Nucleus accumbens (tissue), 56 donors: ENCODE results near the gene TLL2.
"Not testable (repeated sequence)": the region's sequence is repeated elsewhere in the genome, so short reads cannot be mapped to it uniquely, and the experiment has no call there.

Experiments used
- DNase-seq, 56 donors: peaks; one replicate each; lab custom pipeline; 2025; lab: John Stamatoyannopoulos, UW

Gene TLL2

DNA sequence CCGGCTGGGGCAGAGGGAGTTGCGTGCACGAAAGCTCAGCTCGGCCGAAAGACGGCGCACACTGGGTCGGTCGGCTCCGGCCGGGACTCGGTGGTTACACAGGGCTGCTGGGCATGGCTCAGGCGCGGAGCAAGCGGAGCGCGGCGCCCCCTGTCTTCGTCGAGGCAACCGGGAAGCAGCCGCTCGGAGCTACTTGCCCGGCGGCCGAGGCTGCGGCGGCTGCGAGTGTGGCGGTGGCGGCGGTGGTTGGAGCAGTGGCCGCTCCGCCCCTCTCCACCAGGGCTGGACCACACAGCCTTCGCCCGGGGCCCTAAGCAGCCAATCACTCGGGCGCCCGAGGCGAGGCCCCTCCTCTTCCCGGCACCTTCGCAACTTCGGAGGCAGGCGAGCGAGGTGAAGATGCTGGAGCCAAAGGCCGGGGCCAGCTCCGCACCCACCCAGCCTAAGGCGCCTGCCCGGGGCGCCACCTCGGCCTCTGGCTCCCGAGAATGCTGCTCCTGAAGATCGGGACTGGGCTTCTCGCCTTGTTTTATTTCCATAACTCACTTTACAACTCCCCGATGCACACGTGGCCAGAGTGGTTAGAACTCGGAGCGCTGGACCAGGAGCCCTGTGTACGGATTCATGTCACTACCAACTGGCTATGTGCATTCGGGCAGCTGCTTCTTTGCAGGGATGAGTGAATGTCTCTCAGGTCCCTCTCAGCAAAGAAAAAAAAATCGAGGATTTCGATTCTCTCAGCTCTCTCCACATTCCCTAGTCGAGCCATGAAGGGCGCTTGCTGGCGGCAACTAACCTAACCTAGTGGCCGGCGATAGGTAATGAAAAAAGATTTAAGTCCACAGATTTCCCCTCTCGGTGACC is at the start of gene TLL2:
TSS of gene TLL2 (minus strand) at position 229 of the 864 bp plus-strand sequence. CDS start 241 bp downstream, outside the sequence.
- DNase-seq = peak in 55 of 56 donors; percentile 28 to 93 (median 79)

DNA sequence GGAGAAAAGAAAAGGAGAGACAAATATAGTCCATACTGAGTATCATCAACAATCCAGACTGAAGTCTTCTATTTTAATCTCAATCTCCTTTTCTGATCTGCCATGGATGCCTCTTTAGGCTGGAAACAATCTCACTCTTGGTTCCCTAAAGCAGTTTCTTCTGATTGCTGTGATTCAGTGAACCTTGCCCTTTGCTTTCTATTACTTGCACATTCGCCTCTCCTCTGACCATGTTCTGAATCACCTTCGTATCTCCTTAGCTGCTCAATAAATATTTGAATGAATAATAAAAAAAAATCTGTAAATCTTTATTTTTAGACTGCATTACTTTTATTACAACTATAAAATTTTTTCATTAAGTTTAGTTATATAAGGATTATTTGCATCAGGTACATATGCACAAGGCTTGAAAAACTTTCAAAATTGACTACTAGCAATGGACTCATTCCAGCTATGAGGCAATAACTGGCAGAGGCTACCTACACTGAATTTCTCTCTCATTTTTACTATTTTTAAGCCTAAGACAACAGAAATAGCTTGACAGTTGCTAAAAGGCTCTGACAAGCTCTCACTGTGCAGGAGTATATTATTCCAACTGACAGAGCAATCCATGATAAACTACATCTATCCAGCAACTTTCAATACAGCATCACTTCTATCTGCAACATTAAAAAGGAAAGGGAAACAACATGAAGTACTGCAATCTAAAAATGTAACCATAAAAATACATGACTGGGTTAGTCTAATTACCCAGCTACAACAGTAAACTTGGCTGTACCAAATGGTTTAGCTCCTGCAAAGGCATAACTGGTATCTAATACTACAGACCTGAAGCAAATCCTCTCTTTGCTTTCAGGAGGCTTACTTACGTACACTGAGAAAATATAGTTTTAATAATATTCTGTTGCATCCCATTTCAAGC is 47.5 kb upstream of the TLL2 start:
- no peak for DNase-seq

DNA sequence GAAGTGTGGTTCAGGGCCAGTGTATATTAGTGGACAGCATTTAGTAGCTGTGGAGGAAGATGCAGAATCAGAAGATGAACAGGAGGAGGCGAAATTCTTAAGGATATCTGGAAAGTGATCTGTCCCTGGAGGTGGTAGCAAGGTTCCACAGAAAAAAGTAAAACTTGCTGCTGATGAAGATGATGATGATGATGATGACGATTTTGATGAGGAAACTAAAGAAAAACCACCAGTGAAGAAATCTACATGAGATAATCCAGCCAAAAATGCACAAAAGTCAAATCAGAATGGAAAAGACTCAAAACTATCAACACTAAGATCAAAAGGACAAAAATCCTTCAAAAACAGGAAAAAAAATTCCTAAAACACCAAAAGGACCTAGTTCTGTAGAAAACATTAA is 46.8 kb upstream of the TLL2 start:
- no peak for DNase-seq

DNA sequence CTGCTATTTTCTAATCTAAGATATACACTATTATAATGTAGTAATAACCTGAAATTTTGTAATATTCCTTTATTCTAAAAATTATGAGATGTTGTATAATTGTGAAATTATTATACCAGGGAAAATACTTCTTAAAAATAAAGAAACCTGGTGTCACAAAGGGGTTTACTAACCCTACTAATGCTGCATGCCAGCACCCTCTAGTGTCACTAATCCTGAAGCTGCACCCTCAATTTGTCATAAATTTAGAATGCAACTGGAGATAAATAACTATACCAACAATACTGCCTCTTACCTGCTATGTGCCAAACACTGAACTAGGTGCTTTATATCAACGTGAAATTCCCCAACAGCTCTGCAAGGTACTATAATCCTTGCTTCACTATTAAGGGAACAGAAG is 42.3 kb upstream of the TLL2 start:
- DNase-seq = peak in 9 of 56 donors; percentile 3 to 27 (median 7)

DNA sequence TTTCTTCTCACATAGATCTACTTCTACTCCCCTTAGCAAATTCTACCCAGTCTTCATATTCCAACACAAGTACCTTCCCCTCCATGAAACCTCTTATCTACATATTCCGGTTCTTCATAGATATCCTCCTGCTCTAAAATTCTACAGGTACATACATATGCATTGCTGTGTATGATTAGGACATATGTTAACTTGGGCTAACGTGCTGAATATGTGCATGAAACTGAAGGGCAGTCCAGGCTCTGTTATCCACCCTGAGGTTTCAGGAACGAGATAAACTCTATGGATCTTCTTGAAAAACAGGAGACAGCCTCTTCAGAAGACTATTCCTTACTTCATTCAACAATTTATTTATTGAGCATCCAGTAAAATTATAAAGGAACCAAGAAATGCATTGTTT is 41.6 kb upstream of the TLL2 start:
- no peak for DNase-seq

DNA sequence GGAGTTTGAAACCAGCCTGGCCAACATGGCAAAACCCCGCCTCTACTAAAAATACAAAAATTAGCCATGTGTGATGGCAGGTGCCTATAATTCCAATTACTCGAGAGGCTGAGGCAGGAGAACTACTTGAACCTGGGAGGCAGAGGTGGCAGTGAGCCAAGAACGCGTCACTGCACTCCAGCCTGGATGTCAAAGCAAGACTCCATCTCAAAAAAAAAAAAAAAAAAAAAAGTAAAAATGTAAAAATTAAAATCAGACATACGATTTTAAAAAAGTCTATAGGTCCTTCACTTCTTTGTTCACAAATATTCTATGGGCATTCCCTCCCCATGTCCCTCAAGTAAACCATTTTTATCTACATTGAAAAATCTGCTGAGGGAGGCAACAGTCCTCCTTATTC is 34.9 kb upstream of the TLL2 start:
- DNase-seq = no peak

DNA sequence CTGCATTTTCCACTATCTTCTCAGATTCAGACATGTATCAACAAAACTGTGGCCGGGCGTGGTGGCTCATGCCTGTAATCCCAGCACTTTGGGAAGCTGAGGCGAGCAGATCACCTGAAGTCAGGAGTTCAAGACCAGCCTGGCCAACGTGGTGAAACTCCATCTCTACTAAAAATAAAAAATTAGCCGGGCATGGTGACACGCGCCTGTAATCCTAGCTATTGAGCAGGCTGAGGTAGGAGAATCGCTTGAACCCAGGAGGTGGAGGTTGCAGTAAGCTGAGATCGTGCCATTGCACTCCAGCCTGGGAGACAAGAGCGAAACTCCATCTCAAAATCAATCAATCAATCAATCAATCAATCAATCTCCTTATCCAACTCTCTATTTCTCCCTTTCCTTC is 31.8 kb upstream of the TLL2 start:
- DNase-seq = not testable (repeated sequence)

DNA sequence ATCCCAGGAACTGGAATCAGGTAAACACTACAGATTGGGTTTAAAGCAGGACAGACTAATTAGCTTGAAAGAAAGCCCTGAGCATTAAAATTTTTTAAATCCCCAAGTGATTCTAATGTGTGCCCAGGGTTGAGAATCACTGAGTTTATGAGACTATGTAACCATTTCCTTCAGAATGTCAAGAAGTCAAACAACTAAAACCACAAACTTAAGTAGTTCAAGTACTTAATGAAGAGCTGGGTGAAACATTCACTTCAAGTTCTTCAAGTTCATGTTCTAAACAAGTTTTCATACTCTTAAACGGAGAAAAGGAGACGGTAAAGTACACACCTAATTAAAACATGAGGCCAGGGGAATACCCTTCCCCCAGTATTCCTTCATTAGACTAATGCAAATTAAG is 28.2 kb upstream of the TLL2 start:
- DNase-seq = no peak

DNA sequence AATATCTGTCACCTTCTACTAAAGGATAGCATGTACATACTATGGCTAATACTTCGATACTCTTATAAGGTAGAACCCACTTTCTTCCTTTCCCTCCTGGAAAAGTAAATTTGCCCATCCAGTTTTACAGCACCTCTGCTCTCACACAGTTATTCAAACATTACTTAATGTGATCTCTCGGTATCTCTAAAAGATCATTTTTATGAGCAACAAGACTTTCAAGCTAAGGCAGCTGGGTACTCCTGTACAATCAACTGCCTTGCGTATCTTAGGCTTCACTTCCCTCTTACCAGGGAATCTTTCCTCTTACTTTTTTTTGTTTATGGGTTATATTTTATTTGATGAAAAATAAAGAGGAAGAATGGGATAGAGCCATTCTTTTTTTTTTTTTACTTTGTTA is 26.5 kb upstream of the TLL2 start:
- DNase-seq = no peak

DNA sequence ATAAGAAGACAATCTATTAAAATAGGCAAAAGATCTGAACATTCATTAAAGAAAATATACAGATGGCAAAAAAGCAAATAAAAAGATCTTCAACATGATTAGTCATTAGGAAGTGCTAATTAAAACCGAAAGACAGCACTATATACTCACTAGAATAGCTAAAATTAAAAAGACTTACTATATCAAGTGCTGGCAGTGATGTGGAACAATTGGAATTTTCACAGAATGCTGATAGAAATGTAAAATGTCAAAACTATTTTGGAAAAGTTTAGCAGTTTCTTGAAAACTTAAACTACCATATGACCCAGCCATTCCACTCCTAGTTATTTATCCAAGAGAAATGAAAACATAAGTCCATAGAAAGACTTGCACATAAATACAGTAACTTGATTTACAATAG is 25.0 kb upstream of the TLL2 start:
- no peak for DNase-seq

DNA sequence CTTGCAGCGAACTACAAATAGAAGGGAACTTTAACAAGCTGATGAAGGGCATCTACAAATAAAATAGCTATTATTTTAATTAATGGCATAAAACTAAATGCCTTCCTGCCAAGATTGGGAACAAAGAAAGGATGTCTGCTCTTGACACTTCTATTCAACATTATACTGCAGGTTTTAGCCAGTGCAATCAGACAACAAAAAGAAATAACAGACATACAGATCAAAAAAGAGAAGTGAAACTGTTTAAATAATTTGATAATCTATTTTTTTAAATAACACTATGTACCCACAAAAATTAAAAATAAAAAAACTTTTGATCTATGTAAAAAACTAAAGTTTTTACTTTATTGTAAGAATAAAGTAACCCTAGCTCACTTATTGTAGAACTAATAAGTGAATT is 22.4 kb upstream of the TLL2 start:
- DNase-seq = no peak

DNA sequence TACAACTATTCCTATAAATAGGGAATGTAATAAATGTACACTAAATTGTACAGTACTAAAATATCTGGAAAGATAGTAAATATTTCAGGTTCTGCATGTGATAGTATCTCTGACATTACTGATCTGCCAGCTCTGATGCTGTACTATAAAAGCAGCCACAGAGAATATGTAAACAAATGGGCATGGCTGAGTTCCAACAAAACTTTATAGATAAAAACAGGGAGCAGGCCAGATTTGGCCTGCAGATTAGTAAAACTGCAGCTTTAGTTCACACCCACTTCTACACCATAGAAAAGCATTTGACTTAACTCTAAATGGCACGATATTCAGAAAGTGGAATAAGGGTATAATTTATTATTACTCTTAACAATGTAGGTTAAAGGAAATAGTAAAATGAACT is 18.8 kb upstream of the TLL2 start:
- DNase-seq = no peak

DNA sequence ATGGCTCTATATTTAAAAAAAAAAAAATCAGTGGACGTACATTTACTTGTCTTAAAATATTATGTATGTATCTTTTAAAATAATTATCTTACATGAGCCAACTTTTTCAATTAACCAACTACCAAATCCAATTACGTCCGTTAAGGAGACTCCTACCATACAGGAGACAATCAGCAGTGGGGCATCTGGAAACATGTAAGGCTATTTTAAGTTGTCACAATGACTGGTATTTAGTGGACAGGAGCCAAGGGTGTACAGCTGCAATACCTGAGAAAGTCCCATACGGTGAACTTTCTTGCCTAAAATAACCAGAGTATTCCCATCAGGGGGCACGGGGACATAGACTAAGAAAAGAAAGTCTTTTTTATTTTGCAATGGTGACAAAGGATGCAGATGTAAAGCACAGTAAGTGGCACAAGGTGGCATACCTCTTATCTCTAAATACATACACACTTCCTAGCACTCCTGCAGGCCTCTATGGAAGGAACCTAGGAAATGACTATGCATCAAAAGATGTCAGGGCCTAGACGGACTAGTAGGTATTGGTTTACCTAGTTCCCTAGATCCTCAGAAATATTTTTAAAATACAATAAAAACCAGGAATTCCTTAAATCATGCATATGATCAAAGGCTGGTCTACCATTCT is 16.0 kb upstream of the TLL2 start:
- DNase-seq = no peak

DNA sequence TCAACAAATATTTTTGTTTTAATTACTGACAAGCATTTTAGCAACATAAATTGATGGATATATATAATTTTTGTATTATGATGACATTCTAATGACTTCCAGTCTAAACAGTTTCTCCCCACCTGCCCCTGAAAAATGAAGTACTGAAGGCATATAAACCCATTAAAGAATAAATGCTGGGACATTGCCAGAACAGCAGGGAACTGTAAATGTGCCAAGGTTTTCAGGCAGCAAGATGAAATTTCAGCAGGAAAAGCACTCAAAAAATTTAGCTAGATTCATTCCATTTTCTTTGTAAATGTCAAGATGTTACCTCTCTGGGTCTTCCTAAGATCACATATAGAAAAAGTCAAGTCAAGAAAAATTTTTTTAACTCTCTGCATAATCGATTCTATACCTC is 11.0 kb upstream of the TLL2 start:
- no peak for DNase-seq

DNA sequence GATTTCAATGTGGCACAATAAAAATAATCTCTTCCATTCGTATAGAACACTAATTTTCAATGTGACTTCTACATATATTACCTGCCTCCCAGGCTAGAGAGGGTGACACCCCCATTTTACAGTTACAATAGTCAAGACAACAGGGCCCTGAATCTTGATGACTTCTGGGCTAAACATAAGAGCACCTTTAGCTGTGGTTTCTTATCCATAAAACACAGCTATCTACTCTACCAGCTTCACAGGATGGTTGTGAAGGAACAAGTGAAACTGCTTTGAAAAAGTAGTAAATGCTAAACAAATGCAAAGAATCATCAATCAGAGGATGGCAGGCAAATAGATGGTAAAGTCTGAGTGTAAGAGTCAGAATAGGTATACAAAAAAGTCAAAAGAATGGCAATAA is 3.6 kb upstream of the TLL2 start:
- no peak for DNase-seq

DNA sequence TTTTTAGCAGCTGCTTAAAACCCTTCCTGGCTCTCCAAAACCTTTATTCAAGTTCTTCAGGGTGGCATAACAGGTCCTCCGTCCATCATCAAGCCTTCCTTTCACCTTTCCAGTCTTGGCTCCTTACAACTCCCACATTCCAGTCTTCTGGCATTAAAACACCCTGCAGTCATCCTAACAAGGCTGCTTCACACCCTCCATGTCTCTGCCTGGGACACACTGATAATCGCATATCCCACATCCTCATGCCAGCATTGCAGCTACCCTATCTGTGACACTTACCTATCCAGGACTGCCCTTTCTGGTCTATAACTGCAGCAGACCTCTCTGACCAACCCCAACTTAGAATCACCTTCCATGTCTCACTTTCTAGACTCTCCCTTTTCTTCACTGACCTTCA is 2.6 kb upstream of the TLL2 start:
- no peak for DNase-seq

DNA sequence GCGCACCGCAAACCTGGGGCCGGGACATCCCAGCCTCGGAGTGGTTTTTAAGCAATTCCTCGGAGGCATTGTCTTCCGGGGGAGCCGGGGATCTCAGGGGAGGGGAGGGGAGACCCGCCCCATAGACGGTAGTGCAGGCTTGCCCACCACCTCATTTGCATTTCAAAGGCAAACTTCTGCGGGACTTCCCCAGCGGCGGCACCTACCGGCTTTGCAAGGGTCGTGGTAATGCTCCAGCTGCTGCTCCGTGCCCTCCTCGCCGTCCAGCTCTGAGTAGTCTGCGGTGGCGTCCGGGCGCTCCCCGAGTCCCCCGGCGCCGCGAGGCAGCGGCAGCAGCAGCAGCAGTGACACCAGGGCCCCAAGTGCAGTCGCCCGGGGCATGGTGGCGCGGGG is 425 bp downstream of the TLL2 start:
- no peak for DNase-seq

DNA sequence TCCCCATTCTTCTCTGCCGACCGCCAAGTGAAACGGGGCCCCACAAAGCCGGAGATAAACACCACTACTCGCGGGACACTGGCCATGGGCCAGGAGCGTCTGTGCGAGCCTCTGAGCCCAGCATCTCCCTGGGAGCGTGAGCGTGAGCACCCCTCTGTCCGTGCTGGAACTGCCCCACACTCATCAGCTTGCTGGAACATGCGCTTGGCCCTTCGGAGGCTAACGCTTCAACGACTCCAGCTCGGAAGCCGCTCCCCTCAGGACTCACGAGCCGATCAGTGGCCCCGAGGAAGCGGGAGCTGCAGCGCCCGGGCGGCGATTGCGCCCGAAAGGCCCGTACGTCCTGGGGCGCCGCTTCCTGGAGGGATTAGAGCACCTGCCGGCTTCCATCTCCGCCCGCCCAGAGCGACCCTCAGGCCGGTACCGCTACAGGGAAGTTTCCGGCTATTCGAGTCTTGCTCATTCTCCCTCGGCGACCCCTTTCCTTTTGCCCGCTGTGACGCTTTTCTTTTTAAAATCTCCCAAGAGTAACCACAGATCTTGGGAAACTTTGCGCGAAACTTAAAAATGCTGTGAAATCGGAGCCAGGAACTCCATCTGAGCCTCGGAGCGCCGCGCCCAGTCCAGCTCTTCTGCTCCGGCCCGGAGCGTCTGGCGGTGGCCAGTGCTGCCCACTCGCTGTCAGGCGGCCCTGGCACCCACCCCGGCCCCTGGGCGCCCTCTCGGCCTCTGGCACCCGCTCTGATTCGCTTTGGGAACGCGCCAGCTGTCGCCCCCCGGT is 1.0 kb downstream of the TLL2 start:
- DNase-seq = peak in 9 of 56 donors; percentile 8 to 50 (median 24)

DNA sequence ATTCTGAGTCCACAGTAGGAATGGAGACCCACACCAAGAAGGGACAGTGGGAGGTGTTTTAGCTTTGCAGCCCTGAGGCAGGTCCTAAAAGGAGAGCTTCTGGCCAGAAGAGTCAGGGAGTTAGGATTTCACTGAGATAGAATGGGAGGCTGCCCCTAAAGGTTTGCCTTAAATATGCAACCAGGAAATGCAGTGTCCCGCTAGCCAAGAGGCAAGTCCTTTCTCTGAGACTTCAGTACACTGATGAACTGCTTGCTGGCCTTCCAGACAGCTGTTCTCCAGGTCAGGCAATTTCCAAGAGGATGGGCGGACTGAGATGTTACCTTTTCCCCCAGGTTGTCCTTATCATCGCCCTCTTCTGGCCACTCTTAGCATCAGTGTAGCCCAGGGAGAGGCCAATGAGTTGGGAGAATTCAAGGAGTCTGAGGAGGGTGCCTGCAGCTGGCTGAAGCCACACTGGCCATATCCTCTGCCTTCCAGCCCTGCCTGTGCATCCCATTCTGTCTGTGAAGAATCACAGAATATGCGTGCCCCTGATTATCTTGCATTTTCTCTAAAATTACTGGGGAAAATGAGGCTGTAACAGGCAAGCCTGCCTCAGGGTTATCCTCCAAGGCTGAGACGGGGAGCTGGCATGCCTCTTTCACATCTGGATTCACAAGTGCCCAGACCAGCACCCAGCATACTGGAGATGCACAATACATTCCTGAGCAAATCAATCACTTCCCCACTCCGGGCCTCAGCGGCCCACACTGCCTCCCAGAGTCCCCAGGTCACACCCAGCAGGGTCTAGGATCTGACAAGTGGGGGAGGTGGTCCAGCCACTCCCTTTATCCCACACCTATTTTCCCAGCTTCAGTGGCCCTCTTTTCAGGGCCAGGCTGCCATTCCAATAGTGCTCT is 2.4 kb downstream of the TLL2 start:
- DNase-seq = peak in 10 of 56 donors; percentile 5 to 34 (median 8)
